MM.1S (cell line): ENCODE data around the gene DCHS1.

Experiments
- DNase-seq: peaks from one replicate; pipeline ENCODE4 v3.0.0-alpha.2; 2015
- H2AFZ ChIP-seq: fragments of 300-600 bp; sonication (generic); 2 replicates; pipeline ENCODE4 v1.6.0; 2016; ENCODE audit warnings: antibody characterized with exemption, low read length
- H3F3A ChIP-seq: fragments of 300-600 bp; sonication (generic); 2 replicates; pipeline ENCODE4 v1.6.1; 2016; ENCODE audit warnings: mild to moderate bottlenecking, antibody characterized with exemption, low read length, moderate library complexity, mixed read lengths; ENCODE audit not compliant: insufficient read depth
- H3K27ac ChIP-seq: fragments of 300-600 bp; sonication (generic); 2 replicates; pipeline ENCODE4 v1.5.1; 2016; ENCODE audit warnings: mild to moderate bottlenecking, low read length
- H3K27me3 ChIP-seq: fragments of 300-600 bp; sonication (generic); replicated peaks from 2 replicates; pipeline ENCODE4 v1.6.0; 2016; ENCODE audit warnings: low read length; ENCODE audit not compliant: insufficient read depth
- H3K36me3 ChIP-seq: fragments of 300-600 bp; sonication (generic); replicated peaks from 2 replicates; pipeline ENCODE4 v1.6.1; 2016; ENCODE audit warnings: mild to moderate bottlenecking, low read length, mixed read lengths; ENCODE audit not compliant: insufficient read depth
- H3K4me1 ChIP-seq: fragments of 300-600 bp; sonication (generic); 2 replicates; pipeline ENCODE4 v1.6.1; 2016; ENCODE audit warnings: low read length, mixed read lengths
- H3K4me2 ChIP-seq: fragments of 300-600 bp; sonication (generic); 2 replicates; pipeline ENCODE4 v1.6.0; 2016; ENCODE audit warnings: low read depth, low read length
- H3K4me3 ChIP-seq: fragments of 300-600 bp; sonication (generic); 2 replicates; pipeline ENCODE4 v1.5.1; 2016; ENCODE audit warnings: low read length, mixed read lengths
- H3K79me2 ChIP-seq: fragments of 300-600 bp; sonication (generic); 2 replicates; pipeline ENCODE4 v1.6.1; 2016; ENCODE audit warnings: mixed run types, low read length, mixed read lengths
- H3K9ac ChIP-seq: fragments of 300-600 bp; sonication (generic); 2 replicates; pipeline ENCODE4 v1.6.1; 2016; ENCODE audit warnings: low read length, mixed read lengths
- H3K9me2 ChIP-seq: fragments of 300-600 bp; sonication (generic); replicated peaks from 2 replicates; pipeline ENCODE4 v1.6.1; 2016; ENCODE audit warnings: mild to moderate bottlenecking, low read length, mixed read lengths; ENCODE audit not compliant: insufficient read depth
- H3K9me3 ChIP-seq: fragments of 300-600 bp; sonication (generic); replicated peaks from 2 replicates; pipeline ENCODE4 v1.6.1; 2016; ENCODE audit warnings: mild to moderate bottlenecking, low read length, mixed read lengths; ENCODE audit not compliant: insufficient read depth
- H4K20me1 ChIP-seq: fragments of 300-600 bp; sonication (generic); 2 replicates; pipeline ENCODE4 v1.6.1; 2016; ENCODE audit warnings: mild to moderate bottlenecking, low read length, moderate library complexity, mixed read lengths; ENCODE audit not compliant: insufficient read depth
- CTCF ChIP-seq: fragments of 300-600 bp; sonication (generic); IDR thresholded peaks from 2 replicates; pipeline ENCODE4 v1.5.1; 2016; ENCODE audit warnings: antibody characterized with exemption, low read length, mixed read lengths
- EZH2 ChIP-seq: fragments of 300-600 bp; sonication (generic); optimal IDR thresholded peaks from 2 replicates; pipeline ENCODE3; 2017; ENCODE audit warnings: low read depth, mild to moderate bottlenecking, antibody characterized with exemption, low read length, mixed read lengths
- EZH2phosphoT487 ChIP-seq: fragments of 300-600 bp; sonication (generic); IDR thresholded peaks from 2 replicates; pipeline ENCODE4 v1.6.1; 2018; ENCODE audit warnings: antibody characterized with exemption, low read length

DCHS1 gene

GRCh38 chr11:6657346-6657745 lies 1.7 kb upstream of the DCHS1 start:
- H3K9ac ChIP-seq, result no peak overlapping the region
- no peak overlapping the region for H3K27ac ChIP-seq

DNA sequence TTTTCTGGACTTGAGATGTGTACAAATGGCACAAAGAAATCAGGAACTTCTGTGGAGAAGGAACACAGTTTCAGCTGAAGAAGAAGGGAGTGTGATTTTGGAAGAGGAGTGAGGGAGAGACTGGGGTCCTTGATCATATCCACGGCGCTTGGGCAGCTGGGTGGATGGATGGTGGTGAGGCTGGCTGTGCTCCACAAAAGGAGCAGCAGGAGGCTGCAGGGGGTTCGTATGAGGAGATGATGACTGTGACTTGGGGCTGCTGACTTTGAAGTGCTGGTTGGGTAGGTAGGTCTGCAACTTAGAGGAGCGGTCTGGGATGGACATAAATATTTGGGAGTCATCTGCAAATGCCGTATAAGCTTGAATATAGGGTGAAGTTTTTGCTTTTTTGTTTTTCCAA lies 1.3 kb upstream of the DCHS1 start:
- H2AFZ ChIP-seq, result no peak overlapping the region
- no peaks in the 10 kb centered on the region for H3K79me2 ChIP-seq
- TF ChIP-seq CTCF (no peak), EZH2phosphoT487 (no peak)
- H3K4me1 ChIP-seq, result no peaks in the 10 kb centered on the region
- H3K9me2 ChIP-seq, result no peaks in the 10 kb centered on the region
- no peaks in the 10 kb centered on the region for H3F3A ChIP-seq
- no peak overlapping the region for H3K27ac ChIP-seq
- H3K4me3 ChIP-seq, result no peak overlapping the region
- H3K27me3 ChIP-seq, result peaks cover 53% of the 10 kb centered on the region
- no peak for DNase-seq
- no peaks in the 10 kb centered on the region for H3K36me3 ChIP-seq
- H3K4me2 ChIP-seq, result no peak overlapping the region
- no peak overlapping the region for H3K9ac ChIP-seq
- no peaks in the 10 kb centered on the region for H4K20me1 ChIP-seq
- H3K9me3 ChIP-seq, result no peaks in the 10 kb centered on the region

More at GRCh38 chr11:6657346-6657745, 1.7 kb upstream of the DCHS1 start:
- Histone ChIP-seq H3K4me1 (no peaks in the 10 kb centered on the region), H2AFZ (no peak overlapping the region), H3K36me3 (no peaks in the 10 kb centered on the region), H3F3A (no peaks in the 10 kb centered on the region), H3K9me2 (no peaks in the 10 kb centered on the region), H3K27me3 (peaks cover 53% of the 10 kb centered on the region), H3K4me2 (no peak overlapping the region), H3K4me3 (no peak overlapping the region), H4K20me1 (no peaks in the 10 kb centered on the region), H3K79me2 (no peaks in the 10 kb centered on the region), H3K9me3 (no peaks in the 10 kb centered on the region)
- TF ChIP-seq EZH2 (no peak), EZH2phosphoT487 (no peak), CTCF (no peak)
- DNase-seq, result no peak

GRCh38 chr11:6656584-6656915 lies 941 bp upstream of the DCHS1 start:
- H4K20me1 ChIP-seq, result no peaks in the 10 kb centered on the region
- no peaks in the 10 kb centered on the region for H3F3A ChIP-seq
- H3K27ac ChIP-seq, result no peak overlapping the region
- no peak overlapping the region for H2AFZ ChIP-seq
- H3K79me2 ChIP-seq, result no peaks in the 10 kb centered on the region
- no peak overlapping the region for H3K9ac ChIP-seq
- peaks cover 53% of the 10 kb centered on the region for H3K27me3 ChIP-seq
- H3K36me3 ChIP-seq, result no peaks in the 10 kb centered on the region
- no peak overlapping the region for H3K4me2 ChIP-seq
- no peak for DNase-seq
- H3K4me3 ChIP-seq, result no peak overlapping the region
- no peaks in the 10 kb centered on the region for H3K4me1 ChIP-seq
- no peaks in the 10 kb centered on the region for H3K9me2 ChIP-seq
- no peak for TF ChIP-seq EZH2phosphoT487
- TF ChIP-seq CTCF, result no peak
- no peak for TF ChIP-seq EZH2
- H3K9me3 ChIP-seq, result no peaks in the 10 kb centered on the region
